PFSK-1 (cell line): ENCODE results near the gene BICRA.

Experiments used
- FOXP2 ChIP-seq: optimal IDR thresholded peaks from 2 replicates; pipeline ENCODE3; 2011; ENCODE audit warnings: borderline replicate concordance, control low read depth, inconsistent platforms; ENCODE audit not compliant: insufficient read depth; ENCODE audit errors: extremely low read length, extremely low read depth
- POLR2AphosphoS5 ChIP-seq: IDR thresholded peaks from 2 replicates; pipeline ENCODE4 v1.6.1; 2012; ENCODE audit warnings: low read depth, mild to moderate bottlenecking, control low read depth, low read length, moderate library complexity
- TAF1 ChIP-seq: IDR thresholded peaks from 2 replicates; pipeline ENCODE4 v1.6.1; 2012; ENCODE audit warnings: low read length, control low read depth, borderline replicate concordance; ENCODE audit not compliant: insufficient read depth
- TF ChIP-seq, protein P1 (sequence below), 2 experiments: IDR thresholded peaks; 2 replicates each; pipeline versions ENCODE4 v1.6.1 to v1.8.0; 2011 to 2012; ENCODE audit warnings: low read depth in 2 of 2, low read length in 2 of 2, control low read depth in 1 of 2, inconsistent platforms in 1 of 2, mild to moderate bottlenecking in 1 of 2, moderate library complexity in 1 of 2; ENCODE audit not compliant: insufficient read depth in 1 of 2

DNA sequence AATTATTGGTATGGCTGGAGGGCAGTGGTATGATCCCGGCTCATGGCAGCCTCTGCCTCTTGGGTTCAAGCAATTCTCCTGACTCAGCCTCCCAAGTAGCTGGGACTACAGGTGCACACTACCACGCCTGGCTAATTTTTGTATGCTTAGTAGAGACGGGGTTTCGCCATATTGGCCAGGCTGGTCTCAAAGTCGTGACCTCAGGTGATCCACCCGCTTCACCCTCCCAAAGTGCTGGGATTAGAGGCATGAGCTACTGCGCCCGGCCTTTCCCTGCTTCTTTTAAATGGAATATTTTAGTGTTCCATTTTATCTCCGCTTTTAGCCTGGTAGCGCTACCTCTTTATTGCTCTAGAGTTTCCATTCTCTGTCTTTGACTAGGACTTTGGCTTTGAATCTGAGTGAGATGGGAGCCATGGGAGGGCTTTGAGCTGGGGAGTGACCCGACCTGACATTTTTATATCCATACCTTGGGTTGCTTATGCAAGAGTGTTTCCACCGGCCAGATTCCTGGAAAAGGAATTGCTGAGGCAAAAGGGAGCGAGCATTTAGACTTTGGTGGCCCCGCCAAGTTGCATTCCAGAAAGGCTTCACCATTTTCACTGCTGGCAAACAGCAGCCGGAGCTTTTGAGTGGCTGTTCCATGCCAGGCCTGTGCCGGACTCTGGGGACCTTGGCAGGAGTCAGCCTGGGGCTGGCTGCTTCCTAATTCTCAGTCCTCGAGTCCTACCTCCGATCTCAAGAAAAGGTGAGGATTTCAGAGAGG lies 22.9 kb downstream of the BICRA start:
- TF ChIP-seq POLR2AphosphoS5 (no peak), TAF1 (no peak), FOXP2 (no peak)
- TF ChIP-seq, protein P1, sequence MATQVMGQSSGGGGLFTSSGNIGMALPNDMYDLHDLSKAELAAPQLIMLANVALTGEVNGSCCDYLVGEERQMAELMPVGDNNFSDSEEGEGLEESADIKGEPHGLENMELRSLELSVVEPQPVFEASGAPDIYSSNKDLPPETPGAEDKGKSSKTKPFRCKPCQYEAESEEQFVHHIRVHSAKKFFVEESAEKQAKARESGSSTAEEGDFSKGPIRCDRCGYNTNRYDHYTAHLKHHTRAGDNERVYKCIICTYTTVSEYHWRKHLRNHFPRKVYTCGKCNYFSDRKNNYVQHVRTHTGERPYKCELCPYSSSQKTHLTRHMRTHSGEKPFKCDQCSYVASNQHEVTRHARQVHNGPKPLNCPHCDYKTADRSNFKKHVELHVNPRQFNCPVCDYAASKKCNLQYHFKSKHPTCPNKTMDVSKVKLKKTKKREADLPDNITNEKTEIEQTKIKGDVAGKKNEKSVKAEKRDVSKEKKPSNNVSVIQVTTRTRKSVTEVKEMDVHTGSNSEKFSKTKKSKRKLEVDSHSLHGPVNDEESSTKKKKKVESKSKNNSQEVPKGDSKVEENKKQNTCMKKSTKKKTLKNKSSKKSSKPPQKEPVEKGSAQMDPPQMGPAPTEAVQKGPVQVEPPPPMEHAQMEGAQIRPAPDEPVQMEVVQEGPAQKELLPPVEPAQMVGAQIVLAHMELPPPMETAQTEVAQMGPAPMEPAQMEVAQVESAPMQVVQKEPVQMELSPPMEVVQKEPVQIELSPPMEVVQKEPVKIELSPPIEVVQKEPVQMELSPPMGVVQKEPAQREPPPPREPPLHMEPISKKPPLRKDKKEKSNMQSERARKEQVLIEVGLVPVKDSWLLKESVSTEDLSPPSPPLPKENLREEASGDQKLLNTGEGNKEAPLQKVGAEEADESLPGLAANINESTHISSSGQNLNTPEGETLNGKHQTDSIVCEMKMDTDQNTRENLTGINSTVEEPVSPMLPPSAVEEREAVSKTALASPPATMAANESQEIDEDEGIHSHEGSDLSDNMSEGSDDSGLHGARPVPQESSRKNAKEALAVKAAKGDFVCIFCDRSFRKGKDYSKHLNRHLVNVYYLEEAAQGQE (IDR thresholded peaks at IDR 0.05; ENCODE audit: insufficient read depth in 1 of 2, low read depth in 2 of 2, low read length in 2 of 2): no peak
